NCI-H460 (cell line): Measurements from ENCODE around the gene OR13C5. TPM values are rescaled to one million over a fixed set of nuclear protein-coding genes. Genes with fewer than 3 reads are reported as not detected.
"Not testable (repeated sequence)": the region's sequence is repeated elsewhere in the genome, so short reads cannot be mapped to it uniquely, and the experiment has no call there.

Source experiments
- DNase-seq: peaks from one replicate; pipeline ENCODE4 v3.0.0-alpha.2; 2016; ENCODE audit warnings: low read depth; ENCODE audit errors: extremely low read depth
- polyA plus RNA-seq: library from polyadenylated mRNA; depleted of rRNA; stranded (reverse); fragments of >200 nt; gene quantifications from 2 replicates; pipeline ENCODE4 v1.2.3, GENCODE V29; 2014; cell fraction: nucleus; rRNA removed
- total RNA-seq: library from RNA; depleted of rRNA; stranded (reverse); fragments of >200 nt; shearing (Covaris generic); gene quantifications from 2 replicates; pipeline ENCODE4 v1.2.3, GENCODE V29; 2014; rRNA removed

Gene OR13C5, protein sequence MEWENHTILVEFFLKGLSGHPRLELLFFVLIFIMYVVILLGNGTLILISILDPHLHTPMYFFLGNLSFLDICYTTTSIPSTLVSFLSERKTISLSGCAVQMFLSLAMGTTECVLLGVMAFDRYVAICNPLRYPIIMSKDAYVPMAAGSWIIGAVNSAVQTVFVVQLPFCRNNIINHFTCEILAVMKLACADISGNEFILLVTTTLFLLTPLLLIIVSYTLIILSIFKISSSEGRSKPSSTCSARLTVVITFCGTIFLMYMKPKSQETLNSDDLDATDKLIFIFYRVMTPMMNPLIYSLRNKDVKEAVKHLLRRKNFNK
- total RNA-seq: not detected in 2 replicates
- not detected in 2 replicates for polyA plus RNA-seq

DNA sequence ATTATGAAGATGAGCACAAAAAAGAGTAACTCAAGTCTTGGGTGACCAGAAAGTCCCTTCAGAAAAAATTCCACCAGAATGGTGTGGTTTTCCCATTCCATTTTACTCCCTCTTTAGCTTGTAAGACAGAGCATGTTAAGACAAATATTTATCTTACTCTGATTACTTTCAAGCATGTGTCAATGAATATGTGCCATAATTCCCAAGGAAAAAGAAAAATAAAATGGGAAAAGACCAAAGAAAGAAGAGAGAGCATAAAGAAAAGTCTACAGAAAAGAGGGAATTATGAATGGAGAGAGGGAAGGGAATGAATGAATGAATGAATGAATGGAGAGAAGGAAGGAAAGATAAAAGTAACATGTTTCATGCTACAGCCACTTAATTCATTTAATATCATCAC, at the start of gene OR13C5:
Gene OR13C5 (minus strand): TSS at position 101 of the 400 bp plus-strand sequence. CDS start 0 bp downstream, at position 101.
- DNase-seq: not testable (repeated sequence)

DNA sequence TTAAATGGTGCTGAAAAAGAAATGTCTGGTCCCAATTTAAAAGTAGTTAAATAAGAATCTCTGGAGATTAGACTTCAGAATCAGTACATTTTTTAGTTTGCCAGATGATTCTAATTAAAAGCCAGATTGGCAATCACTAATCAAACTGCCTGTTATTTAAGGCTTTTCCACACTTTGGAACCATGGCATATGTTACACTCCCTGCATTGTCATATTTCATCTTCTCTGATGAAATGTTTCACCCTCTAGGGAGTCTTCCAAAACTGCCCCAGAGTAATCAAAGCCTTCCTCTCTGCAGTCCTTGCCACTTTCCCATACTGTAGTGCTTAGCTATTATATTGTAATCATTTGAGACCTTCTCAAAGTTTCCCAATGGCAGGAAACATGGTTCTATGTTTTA, 36.2 kb upstream of the OR13C5 start:
- DNase-seq: no peak

DNA sequence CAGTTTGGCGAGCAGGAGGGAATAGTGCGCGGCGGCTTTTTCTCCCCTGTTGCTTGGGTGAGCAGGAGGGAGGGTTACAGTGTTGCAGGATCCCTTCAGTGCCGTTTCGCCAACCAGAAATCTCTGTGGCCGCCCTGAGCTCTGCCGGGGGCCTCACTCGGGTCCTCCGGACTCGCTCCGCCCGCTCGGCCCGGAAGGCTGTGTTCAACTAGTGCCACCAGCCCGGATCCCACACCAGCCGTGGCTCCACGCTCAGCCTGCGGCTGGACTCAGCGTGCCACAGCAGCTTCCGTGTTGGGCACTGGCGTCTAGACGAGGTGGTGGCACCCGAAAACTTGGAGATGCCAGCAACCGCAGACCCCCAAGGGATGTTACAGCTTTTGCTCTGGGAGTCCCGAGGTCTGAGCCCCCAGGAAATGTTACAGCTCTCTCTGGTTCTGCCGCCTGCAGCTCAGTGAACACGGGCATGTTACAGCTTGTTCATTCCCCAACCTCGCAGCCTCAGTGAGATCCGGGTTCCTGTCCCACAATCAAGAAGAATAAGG, 34.8 kb upstream of the OR13C5 start:
- DNase-seq: no peak

DNA sequence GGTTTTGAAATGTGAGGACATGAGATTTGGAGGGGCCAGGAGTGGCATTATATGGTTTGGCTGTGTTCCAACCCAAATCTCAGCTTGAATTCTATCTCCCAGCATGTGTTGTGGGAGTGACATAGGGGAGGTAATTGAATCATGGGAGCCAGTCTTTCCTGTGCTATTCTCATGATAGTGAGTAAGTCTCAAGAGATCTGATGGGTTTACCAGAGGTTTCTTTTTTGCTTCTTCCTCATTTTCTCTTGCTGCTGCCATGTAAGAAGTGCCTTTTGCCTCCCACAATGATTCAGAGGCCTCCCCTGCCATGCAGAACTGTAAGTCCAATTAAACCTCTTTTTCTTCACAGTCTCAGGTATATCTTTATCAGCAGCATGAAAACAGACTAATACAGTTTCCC, 26.8 kb upstream of the OR13C5 start:
- not testable (repeated sequence) for DNase-seq

DNA sequence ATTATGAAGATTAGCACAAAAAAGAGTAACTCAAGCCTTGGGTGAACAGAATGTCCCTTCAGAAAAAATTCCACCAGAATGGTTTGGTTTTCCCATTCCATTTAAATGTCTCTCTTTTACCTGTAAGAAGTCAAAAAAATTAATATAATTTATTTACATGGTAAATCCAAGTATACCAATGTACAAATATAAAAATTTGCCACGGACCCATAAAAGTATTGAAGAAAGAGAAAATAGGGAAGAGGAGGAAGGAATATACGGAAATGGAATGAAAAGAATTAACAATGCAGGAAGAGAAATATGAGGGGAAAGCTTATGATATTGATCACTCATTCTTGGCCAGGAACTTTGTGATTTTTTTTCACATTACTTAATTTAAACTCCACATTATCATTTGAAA, 18.9 kb upstream of the OR13C5 start, which contains the start of gene OR13C9:
Gene OR13C9 (minus strand): TSS at position 101 of the 400 bp plus-strand sequence. CDS start 0 bp downstream, at position 101.
- no peak for DNase-seq

DNA sequence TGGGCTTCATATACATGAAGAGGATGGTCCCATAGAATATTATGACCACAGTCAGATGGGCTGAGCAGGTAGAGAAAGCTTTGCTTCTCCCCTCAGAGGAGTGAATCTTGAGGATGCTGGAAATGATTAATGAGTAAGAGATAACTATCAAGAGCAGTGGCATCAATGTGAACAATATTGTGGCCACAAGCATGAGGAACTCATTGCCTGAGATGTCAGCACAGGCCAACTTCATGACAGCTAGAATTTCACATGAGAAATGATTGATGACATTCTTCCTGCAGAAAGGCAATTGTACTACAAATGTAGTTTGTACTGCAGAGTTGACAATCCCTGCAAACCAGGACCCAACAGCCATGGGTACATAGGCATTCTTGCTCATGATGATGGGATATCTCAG, 18.2 kb upstream of the OR13C5 start:
- no peak for DNase-seq

DNA sequence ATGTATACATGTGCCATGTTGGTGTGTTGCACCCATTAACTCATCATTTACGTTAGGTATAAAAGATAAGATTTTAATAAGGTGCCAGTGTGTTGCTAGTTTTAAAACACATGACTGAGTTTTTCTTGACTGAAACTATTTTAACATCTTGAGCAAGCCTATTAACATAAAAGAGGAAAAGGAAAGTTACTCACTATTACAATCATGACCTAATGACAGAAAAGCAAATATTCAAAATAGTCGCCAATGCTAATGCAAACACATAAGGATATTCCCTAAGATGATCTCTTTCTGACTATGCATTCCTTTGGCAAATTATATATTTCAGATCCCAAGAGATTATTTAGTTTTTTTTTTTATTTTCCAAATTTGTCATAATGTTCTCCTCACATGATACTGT, 12.0 kb upstream of the OR13C5 start:
- no peak for DNase-seq

DNA sequence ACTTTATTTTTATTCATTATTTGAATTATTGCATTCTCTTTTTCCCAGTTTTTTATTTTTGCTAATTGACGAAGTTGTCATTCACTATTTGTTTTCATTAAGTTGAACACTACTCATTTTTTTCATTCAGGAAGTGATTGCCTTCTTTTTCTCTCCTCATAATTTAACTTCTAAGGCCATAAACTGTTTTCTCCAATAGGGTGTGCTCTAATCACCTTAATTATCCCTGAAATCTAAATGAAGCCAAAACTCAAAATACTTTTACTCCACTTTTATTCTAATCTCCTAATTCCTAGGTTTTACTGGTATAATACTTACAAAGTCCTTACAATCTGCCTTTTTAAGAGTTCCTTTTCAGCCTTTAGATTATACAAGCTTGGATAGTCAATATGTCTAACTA, 9.1 kb upstream of the OR13C5 start:
- DNase-seq: no peak

DNA sequence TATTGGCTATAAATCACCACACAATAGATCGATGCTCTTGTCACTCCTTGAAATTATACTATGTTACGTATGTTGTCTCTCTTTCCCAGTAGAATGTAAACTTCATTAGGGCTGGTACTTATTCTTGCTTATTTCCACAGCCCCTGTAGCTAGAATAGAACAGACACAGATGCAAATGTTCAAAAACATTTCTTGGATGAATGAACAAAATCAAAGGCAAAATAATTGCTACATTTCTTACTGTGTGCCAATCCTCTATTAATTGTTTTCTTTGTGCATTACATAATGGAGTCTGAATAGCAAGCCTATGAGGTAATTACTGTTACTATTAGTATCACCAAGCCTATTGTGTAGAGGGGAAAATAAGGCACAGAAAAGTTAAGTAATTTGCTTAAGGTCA, 6.9 kb upstream of the OR13C5 start:
- no peak for DNase-seq

DNA sequence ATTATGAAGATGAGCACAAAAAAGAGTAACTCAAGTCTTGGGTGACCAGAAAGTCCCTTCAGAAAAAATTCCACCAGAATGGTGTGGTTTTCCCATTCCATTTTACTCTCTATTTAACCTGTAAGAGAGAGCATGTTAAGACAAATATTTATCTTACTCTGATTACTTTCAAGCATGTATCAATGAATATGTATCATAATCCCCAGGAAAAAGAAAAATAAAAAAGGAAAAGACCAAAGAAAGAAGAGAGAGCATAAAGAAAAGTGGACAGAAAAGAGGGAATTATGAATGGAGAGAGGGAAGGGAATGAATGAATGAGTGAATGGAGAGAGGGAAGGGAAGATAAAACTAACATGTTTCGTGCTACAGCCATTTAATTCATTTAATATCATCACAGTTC, 6.3 kb upstream of the OR13C5 start, which contains the start of gene OR13C2:
Gene OR13C2 (minus strand): TSS at position 101 of the 400 bp plus-strand sequence. CDS start 0 bp downstream, at position 101.
- DNase-seq: not testable (repeated sequence)

DNA sequence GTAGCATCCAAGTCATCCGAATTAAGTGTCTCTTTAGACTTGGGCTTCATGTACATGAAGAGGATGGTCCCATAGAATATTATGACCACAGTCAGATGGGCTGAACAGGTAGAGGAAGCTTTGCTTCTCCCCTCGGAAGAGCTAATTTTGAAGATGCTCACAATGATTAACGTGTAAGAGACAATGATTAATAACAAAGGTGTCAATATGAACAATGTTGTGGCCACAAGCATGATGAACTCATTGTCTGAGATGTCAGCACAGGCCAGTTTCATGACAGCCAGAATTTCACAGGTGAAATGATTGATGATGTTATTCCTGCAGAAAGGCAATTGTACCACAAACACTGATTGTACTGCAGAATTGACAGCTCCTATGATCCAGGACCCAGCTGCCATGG, 5.6 kb upstream of the OR13C5 start:
- DNase-seq: no peak

DNA sequence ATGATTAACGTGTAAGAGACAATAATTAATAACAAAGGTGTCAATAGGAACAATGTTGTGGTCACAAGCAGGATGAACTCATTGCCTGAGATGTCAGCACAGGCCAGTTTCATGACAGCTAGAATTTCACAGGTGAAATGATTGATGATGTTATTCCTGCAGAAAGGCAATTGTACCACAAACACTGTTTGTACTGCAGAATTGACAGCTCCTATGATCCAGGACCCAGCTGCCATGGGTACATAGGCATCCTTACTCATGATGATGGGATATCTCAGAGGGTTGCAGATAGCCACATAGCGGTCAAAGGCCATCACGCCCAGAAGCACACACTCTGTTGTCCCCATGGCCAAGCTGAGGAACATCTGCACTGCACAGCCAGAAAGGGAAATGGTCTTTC, 464 bp downstream of the OR13C5 start:
- DNase-seq: not testable (repeated sequence)

DNA sequence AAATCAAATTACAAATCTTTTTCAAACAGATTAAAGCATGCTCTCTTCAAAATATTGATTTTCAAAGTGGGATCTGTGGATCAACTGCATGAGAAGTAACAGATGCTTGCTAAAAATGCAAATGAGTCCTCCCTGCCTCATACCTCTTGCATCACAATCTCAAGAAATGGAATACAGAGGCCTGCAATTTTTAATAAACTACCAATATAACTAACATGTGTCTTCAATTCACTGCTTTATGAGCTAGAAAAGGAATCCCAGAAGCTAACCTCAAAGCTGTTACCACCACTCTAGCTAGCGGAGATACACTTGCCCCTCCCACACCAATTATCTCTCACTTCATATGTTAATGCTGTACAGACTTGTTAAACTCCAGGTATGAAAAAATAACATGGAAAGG, 9.6 kb downstream of the OR13C5 start:
- no peak for DNase-seq

DNA sequence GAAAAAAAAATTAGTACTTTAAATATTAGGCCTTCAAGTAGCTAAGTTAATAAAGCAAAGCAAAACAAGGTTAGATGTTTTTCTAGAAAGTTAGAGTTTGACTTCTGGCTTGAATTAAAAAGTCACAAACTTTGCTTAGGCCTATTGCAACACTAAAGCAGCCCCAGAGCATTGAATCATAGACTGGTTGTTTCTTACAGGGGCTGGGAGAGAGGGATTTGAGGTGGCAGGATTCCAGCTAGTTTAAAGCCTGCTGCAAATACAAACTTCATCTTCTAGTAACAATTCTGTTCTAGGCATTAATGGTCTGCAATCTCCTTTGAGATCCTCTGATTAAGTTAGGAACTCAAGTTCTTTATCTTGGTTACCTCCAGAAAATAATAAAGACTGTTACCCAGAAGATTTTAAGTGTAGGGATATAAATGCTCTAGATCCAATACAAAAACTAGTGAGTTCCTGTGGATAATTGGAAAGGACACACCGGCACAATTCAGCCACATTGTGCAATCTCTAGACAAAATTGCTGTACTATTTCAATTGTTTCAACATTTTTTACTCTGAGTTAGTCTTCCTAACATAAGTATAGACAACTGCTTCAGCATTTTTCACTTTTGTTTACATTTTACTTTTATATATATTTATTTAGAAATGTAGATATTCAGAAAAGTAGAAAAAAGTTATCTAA, 12.6 kb downstream of the OR13C5 start:
- no peak for DNase-seq

DNA sequence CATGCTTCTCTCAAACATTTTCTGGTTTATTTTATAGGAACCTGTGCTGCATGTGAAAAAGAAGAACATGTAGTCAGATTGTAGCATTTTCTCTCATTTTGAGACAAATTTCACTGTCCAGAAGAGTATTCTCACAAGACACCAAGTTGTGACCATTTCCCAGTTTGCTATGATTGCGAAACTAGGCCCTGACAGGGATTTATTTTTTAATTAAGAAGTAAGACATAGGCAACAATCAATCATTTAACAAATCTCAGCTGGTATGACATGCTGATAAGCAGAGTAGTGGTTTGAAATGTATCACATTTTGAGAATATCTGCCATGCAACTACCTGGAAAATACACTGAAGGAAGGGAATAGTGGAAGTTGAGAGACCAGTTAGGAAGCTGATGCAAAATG, 18.7 kb downstream of the OR13C5 start:
- no peak for DNase-seq

DNA sequence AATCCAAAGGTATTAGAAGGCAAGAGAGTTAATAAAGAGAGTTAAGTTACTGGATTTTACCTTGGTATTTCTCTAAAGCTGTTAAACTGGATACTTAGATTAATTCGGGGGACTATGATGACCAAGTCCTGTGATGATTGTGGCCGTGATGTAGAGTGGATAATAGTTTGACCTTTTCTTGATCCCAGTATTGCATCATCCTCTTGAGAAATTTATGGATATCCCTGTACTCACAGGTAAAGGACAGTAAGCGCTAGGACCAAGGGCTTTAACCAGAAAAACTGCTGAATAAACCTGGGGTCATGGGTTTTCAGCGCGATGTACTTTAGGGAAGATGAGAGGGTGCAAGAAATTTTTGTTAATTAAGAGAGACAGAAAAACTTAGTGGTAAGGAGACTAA, 21.9 kb downstream of the OR13C5 start:
- no peak for DNase-seq

DNA sequence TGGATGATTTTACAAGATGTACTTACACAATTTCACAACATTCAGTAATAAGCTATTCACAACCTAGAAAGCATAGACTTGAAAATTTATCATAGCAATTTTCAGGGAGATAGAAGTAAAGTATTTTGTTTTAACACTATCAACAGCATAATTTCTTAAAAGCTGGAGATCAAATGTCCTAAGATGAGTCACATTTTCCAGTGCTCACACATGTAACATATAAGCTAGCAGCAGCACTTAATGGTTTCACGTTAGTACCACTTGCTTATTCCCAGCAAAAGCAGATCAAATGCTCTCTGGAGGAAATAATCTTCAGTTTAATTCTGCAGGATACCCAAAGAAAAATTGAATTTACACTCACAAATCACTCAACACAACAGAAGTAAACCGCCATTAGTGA, 23.8 kb downstream of the OR13C5 start:
- no peak for DNase-seq

DNA sequence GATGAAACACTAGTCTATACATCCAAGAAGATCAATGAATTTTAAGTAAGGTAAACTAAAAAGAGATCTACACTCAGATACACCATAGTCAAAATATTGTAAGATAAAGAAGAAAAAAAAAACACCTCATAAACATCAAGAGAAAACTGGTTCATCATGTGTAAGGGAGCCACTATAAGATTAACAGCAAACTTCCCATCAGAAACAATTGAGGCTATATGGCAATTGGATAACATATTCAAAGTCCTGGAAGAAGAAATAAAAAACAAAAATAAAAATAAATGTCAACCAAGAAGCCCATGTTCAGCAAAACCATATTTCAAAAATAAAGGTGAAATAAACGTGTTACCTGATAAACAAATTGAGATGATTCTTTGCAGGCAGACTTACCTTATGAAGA, 26.6 kb downstream of the OR13C5 start:
- DNase-seq: no peak

DNA sequence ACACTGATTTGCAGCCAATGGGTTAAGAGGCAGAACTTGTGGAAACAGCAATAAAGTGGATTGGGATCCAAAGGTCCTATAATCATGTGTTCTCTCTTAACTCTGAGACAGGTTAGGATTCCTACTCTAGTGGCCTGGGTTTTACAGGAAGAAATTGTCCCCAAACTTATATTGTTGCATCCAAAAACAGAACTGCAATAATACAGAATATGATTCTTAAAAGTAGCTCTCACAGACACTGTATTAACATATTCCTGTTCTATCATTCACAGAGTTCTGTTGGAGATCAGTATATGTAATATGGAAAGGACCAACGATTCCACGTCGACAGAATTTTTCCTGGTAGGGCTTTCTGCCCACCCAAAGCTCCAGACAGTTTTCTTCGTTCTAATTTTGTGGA, 30.3 kb downstream of the OR13C5 start, which contains the start of gene OR13C8:
Gene OR13C8 (plus strand): TSS at position 301 of the 400 bp plus-strand sequence. CDS start 0 bp downstream, at position 301.
- no peak for DNase-seq

DNA sequence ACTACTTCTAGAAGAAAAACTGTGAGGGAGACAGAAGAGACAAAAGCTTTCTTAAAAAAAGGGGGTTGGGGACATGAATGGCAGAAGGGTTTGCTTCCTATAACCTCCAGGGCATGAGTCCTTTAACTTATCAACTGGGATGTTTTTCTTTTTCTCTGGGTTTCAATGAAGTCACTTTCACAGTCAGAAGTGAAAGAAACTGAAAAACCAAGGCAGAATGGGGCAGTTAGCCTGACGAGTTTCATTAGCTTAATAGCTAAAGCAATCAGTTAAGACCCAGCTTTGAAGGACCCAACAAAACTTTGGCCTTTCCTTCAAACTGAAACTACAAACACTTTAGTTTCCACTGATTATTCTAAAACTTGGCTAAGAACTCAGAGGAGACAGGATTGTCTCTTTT, 34.9 kb downstream of the OR13C5 start:
- no peak for DNase-seq

DNA sequence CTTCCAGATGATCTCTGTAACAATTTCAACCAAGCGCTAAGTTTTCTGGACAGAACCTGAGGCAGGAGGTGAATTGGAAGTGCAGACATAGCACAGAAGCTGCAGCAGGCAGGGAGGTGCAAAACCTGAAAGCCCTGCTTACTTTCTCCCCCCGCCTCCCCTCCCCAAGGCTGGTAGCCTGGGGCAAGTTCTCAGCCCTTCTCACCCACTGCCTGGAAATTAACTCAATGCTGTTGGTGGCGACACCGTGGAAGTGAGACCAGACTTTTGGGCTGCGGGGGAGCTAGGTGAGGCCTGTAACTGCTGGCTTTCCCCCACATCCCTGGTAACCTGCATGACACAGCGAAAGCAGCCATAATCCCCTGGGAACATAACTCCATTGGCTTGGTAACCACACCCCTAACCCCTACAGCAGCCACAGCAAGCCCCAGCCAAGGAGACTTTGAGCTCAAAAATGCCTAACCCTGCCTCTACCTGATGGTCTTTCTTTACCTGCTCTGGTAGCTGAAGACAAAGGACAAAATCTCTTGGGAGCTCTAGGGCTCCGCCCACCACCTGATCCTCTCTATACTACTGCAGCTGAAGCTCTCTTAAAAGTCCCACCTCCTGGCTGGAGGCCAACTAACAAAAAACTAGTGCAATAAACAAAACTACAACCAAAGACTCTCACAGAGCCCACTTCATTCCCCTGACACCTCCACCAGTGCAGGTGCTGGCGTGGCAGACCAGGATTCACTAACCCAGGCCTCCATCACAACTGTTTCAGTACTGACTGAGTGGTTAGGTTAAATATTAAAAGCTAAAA, 42.2 kb downstream of the OR13C5 start:
- no peak for DNase-seq
